ENCODE data around the gene CAMK2N1.

The CAMK2N1 gene

GRCh38 chr1:20442920-20443625 is 42.9 kb downstream of the CAMK2N1 start:
- DNase-seq, result no peak

GRCh38 chr1:20440785-20441200 is 45.2 kb downstream of the CAMK2N1 start:
- DNase-seq, result peak; percentile 60

- no peak for DNase-seq
Measured at GRCh38 chr1:20439282-20439681, 46.7 kb downstream of the CAMK2N1 start.

- DNase-seq, result no peak
Measured at GRCh38 chr1:20437640-20438039, 48.4 kb downstream of the CAMK2N1 start.

- DNase-seq, result no peak
Measured at GRCh38 chr1:20432891-20433290, 53.1 kb downstream of the CAMK2N1 start.
